Measurements from ENCODE around the gene C21orf91. TPM values are rescaled to one million over a fixed set of nuclear protein-coding genes. Genes with fewer than 3 reads are reported as not detected.

C21orf91 gene
- total RNA-seq, 1 donor from 2014 or later: 26.7 TPM

DNA sequence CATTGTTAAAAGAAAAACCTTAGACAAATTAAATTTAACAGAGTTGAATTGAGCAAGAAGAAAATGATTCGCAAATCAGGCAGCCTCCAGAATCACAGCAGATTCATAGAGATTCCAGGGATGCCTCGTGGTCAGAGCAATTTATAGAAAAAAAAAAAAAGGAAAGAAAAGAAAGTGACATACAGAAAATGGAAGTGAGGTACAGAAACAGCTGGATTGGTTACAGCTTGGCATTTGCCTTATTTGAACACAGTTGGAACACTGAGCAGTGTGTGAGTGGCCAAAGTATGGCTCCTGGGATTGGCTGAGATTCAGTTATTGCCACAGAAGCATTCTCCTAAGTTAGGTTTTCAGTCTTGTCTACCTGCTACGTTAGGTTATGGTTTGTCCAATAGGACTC lies 9.1 kb upstream of the C21orf91 start:
- H3K27me3 Mint-ChIP-seq (ENCODE audit: low read depth): peaks cover 2% of the 10 kb centered on the region
- TF ChIP-seq, protein P1, sequence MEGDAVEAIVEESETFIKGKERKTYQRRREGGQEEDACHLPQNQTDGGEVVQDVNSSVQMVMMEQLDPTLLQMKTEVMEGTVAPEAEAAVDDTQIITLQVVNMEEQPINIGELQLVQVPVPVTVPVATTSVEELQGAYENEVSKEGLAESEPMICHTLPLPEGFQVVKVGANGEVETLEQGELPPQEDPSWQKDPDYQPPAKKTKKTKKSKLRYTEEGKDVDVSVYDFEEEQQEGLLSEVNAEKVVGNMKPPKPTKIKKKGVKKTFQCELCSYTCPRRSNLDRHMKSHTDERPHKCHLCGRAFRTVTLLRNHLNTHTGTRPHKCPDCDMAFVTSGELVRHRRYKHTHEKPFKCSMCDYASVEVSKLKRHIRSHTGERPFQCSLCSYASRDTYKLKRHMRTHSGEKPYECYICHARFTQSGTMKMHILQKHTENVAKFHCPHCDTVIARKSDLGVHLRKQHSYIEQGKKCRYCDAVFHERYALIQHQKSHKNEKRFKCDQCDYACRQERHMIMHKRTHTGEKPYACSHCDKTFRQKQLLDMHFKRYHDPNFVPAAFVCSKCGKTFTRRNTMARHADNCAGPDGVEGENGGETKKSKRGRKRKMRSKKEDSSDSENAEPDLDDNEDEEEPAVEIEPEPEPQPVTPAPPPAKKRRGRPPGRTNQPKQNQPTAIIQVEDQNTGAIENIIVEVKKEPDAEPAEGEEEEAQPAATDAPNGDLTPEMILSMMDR (IDR thresholded peaks at IDR 0.05; ENCODE audit: unreplicated experiment): no peak
- H3K27ac Mint-ChIP-seq: peak overlapping the region; percentile 21
- H3K9me3 Mint-ChIP-seq: no peaks in the 10 kb centered on the region
- no peak overlapping the region for H3K4me3 Mint-ChIP-seq
- H3K4me1 Mint-ChIP-seq: peaks cover 7% of the 10 kb centered on the region
- no peak for DNase-seq (ENCODE audit: low spot score in 2 of 2, unreplicated experiment in 2 of 2)
- no peaks in the 10 kb centered on the region for H3K36me3 Mint-ChIP-seq

DNA sequence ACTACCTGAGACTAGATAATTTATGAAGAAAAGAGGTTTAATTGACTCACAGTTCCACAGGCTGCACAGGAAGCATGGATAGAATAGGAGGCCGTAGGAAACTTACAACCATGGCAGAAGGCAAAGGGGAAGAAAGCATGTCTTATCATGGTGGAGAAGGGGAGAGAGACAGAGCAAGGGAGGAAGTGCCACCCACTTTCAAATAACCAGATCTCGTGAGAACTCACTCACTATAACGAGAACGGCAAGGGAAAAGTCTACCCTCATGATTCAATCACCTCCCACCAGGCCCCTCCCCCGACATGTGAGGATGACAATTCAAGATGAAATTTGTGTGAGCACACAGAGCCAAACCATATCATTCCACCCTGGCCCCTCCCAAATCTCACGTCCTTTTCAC lies 4.7 kb upstream of the C21orf91 start:
- H3K27me3 Mint-ChIP-seq (ENCODE audit: low read depth): no peaks in the 10 kb centered on the region
- no peak for DNase-seq (ENCODE audit: low spot score in 2 of 2, unreplicated experiment in 2 of 2)
- no peak overlapping the region for H3K27ac Mint-ChIP-seq
- H3K36me3 Mint-ChIP-seq: no peaks in the 10 kb centered on the region
- no peaks in the 10 kb centered on the region for H3K9me3 Mint-ChIP-seq
- TF ChIP-seq, protein P1 (IDR thresholded peaks at IDR 0.05; ENCODE audit: unreplicated experiment): no peak
- no peak overlapping the region for H3K4me3 Mint-ChIP-seq
- H3K4me1 Mint-ChIP-seq: peaks cover 12% of the 10 kb centered on the region

DNA sequence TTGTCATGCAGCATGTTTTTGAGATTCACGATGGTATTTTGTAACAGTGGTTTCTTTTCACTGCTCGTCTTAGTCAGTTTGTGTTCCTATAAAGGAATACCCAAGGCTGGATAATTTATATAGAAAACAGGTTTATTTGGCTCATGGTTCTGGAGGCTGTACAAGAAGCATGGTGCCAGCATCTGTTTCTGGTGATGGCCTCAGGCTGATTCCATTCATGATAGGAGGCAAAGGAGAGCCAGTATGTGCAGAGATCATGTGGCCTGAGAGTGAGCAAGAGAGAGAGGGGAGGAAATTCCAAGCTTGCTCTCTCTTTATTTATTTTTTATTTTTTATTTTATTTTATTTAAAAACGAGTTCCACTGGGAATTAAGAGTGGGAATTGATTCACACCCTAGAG lies 2.0 kb upstream of the C21orf91 start:
- TF ChIP-seq, protein P1 (IDR thresholded peaks at IDR 0.05; ENCODE audit: unreplicated experiment): no peak
- Mint-ChIP-seq H3K9me3 (no peaks in the 10 kb centered on the region), H3K27me3 (ENCODE audit: low read depth) (no peaks in the 10 kb centered on the region), H3K27ac (no peak overlapping the region), H3K4me3 (peak overlapping the region; percentile 13), H3K4me1 (peaks cover 20% of the 10 kb centered on the region), H3K36me3 (no peaks in the 10 kb centered on the region)
- DNase-seq (ENCODE audit: low spot score in 2 of 2, unreplicated experiment in 2 of 2): no peak

DNA sequence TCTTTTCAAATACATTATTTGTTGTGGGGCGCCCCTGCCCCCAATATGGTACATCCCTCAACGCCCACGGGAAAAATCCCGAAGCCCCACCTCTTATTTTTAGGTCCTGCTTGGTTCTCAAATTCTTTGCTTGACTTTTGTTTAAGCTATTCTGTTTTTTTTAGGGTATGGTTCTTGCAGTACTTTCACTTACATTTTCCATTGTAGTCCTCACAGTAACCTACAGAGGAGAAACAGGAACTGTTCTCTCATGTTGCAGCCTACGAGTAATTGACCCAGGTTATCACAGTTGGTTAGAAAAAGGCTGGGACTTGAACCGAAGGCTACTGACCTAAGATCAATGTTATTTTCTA lies 697 bp upstream of the C21orf91 start:
- Mint-ChIP-seq H3K4me3 (peak overlapping the region; percentile 84), H3K9me3 (no peaks in the 10 kb centered on the region), H3K4me1 (peaks cover 20% of the 10 kb centered on the region), H3K36me3 (peaks cover 3% of the 10 kb centered on the region), H3K27ac (peak overlapping the region; percentile 99), H3K27me3 (ENCODE audit: low read depth) (no peaks in the 10 kb centered on the region)
- DNase-seq (ENCODE audit: low spot score in 2 of 2, unreplicated experiment in 2 of 2): no peak
- TF ChIP-seq, protein P1 (IDR thresholded peaks at IDR 0.05; ENCODE audit: unreplicated experiment): no peak

DNA sequence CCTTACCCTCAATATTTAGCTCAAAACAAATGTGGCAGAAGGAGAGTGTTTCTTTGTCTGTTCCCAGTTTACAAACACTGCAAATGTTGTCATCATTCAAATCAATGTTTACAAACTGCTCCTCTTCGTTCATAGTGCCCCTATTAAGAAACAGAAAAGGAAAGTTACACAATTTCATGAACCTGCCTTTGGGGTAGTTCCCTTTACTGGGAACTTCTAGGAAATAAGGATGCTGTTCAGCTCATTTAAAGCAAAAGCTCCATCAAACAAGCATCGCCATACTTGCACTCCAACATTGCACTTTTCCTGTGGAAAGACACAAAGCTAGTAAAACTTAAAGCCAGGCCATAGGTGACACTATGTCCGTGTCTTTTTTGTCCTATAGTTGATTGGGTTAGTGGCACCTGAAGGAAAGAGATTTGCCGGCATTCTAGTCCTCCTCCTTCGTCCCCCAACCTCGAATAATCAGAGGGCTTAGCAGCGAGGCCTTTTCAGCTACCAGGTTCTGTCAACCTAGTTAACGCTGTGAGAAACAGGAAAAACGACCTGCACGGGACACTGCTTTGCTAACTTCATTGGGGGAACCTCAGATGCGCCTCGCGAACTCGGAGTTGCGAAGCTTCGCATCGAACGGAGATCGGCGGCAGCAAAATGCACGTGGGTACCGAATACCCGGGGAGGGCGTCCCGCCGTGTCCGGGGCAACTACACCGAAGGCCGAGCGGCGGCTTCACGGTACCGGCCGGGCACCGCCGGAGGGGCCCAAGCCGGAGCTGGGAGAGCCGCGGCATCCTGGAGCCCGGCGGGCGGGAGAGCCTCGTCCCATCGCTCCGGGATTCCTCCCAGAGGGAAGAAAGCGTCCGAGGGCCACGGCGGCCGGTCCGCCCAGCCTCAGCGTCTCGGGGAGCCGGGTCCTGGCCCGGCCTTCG lies 706 bp downstream of the C21orf91 start:
- Mint-ChIP-seq H3K4me3 (peak overlapping the region; percentile 84), H3K36me3 (peaks cover 11% of the 10 kb centered on the region), H3K9me3 (no peaks in the 10 kb centered on the region), H3K27me3 (ENCODE audit: low read depth) (no peaks in the 10 kb centered on the region), H3K27ac (peak overlapping the region; percentile 93), H3K4me1 (peaks cover 20% of the 10 kb centered on the region)
- DNase-seq (ENCODE audit: low spot score in 2 of 2, unreplicated experiment in 2 of 2): peak; percentile 25 to 64
- TF ChIP-seq, protein P1 (IDR thresholded peaks at IDR 0.05; ENCODE audit: unreplicated experiment): no peak

Measured in mesothelial cell of epicardium (in vitro differentiated cells).